ENCODE measurements around the gene CDK16.

DNA sequence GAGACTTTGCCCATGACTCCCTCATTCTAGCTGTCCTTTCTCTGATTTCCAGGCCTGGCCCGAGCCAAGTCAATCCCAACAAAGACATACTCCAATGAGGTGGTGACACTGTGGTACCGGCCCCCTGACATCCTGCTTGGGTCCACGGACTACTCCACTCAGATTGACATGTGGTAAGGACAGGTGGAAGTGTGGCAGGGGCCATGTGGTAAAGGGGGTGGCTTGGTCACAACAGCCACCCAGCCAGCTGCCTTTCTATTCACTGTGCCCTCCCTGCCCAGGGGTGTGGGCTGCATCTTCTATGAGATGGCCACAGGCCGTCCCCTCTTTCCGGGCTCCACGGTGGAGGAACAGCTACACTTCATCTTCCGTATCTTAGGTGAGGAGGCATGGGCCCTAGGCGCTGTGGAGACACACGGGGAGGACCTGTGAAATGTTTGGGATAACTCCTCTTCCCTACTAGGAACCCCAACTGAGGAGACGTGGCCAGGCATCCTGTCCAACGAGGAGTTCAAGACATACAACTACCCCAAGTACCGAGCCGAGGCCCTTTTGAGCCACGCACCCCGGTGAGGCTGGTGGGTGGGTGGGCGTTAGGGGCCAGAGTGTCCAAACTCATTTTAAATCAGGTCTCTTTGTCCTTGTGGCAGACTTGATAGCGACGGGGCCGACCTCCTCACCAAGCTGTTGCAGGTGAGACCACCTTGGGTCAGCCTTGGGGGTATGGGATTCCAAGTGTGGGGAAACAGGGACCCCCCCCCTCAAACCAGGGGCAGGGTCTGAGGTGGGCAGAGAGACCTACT, 8.3 kb downstream of the CDK16 start:
- TF ChIP-seq, protein P1, sequence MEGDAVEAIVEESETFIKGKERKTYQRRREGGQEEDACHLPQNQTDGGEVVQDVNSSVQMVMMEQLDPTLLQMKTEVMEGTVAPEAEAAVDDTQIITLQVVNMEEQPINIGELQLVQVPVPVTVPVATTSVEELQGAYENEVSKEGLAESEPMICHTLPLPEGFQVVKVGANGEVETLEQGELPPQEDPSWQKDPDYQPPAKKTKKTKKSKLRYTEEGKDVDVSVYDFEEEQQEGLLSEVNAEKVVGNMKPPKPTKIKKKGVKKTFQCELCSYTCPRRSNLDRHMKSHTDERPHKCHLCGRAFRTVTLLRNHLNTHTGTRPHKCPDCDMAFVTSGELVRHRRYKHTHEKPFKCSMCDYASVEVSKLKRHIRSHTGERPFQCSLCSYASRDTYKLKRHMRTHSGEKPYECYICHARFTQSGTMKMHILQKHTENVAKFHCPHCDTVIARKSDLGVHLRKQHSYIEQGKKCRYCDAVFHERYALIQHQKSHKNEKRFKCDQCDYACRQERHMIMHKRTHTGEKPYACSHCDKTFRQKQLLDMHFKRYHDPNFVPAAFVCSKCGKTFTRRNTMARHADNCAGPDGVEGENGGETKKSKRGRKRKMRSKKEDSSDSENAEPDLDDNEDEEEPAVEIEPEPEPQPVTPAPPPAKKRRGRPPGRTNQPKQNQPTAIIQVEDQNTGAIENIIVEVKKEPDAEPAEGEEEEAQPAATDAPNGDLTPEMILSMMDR (optimal IDR thresholded peaks at IDR 0.05 in 1 of 3, IDR thresholded peaks at IDR 0.05 in 1 of 3, conservative IDR thresholded peaks at IDR 0.05 in 1 of 3; ENCODE audit: extremely low read depth in 1 of 3, insufficient read depth in 2 of 3, low read length in 3 of 3) = no peak
- TF ChIP-seq EZH2 (IDR thresholded peaks at IDR 0.05; ENCODE audit: low read length) = no peak

Data from keratinocyte (primary cell).